DND-41 (cell line): ENCODE results near the gene NTM.
A peak's percentile ranks its signal among the peaks of the same experiment; 100 is the strongest.

Source experiments
- ATAC-seq: fragments of 200-7000 bp; cut with Tn5 transposase; 3 replicates; pipeline ENCODE4 v1.9.1; 2021; ENCODE audit warnings: low read depth; ENCODE audit not compliant: insufficient read depth
- DNase-seq: peaks from one replicate; pipeline ENCODE4 v3.0.0-alpha.2; 2020
- H2AFZ ChIP-seq: 2 replicates; pipeline ENCODE4 v1.6.0; 2012; ENCODE audit warnings: low read depth, low read length
- H3K27ac ChIP-seq: 2 replicates; pipeline ENCODE4 v1.5.1; 2012; ENCODE audit warnings: low read length, inconsistent platforms
- H3K27me3 ChIP-seq: fragments of 200-600 bp; sonication (generic); 2 replicates; pipeline ENCODE4 v1.6.0; 2012; ENCODE audit warnings: low read length, mild to moderate bottlenecking, inconsistent platforms; ENCODE audit not compliant: insufficient read depth, poor library complexity
- H3K36me3 ChIP-seq: 2 replicates; pipeline ENCODE4 v1.5.1; 2012; ENCODE audit warnings: low read length, inconsistent platforms; ENCODE audit not compliant: insufficient read depth
- H3K4me1 ChIP-seq: 2 replicates; pipeline ENCODE4 v1.5.1; 2012; ENCODE audit warnings: mild to moderate bottlenecking, low read length; ENCODE audit not compliant: insufficient read depth
- H3K4me2 ChIP-seq: 2 replicates; pipeline ENCODE4 v1.6.0; 2012; ENCODE audit warnings: mild to moderate bottlenecking, moderate library complexity, low read length, inconsistent platforms; ENCODE audit not compliant: insufficient read depth
- H3K4me3 ChIP-seq, 2 experiments: fragments of 200-600 bp in 1 of 2; shearing (Covaris generic) in 1 of 2; 2 replicates each; pipeline ENCODE4 v1.5.1; 2012 to 2016; ENCODE audit warnings: inconsistent platforms in 2 of 2, low read length in 2 of 2, mild to moderate bottlenecking in 2 of 2, low read depth in 1 of 2, moderate library complexity in 1 of 2
- H3K79me2 ChIP-seq: 2 replicates; pipeline ENCODE4 v1.6.0; 2012; ENCODE audit warnings: low read length, inconsistent platforms; ENCODE audit not compliant: insufficient read depth
- H3K9ac ChIP-seq: 2 replicates; pipeline ENCODE4 v1.6.0; 2012; ENCODE audit warnings: low read depth, mild to moderate bottlenecking, inconsistent platforms, low read length, moderate library complexity
- H3K9me3 ChIP-seq: 2 replicates; pipeline ENCODE4 v1.5.1; 2012; ENCODE audit warnings: low read length, moderate library complexity, mild to moderate bottlenecking, inconsistent platforms; ENCODE audit not compliant: insufficient read depth, severe bottlenecking
- H4K20me1 ChIP-seq: 2 replicates; pipeline ENCODE4 v1.6.0; 2012; ENCODE audit warnings: low read length; ENCODE audit not compliant: insufficient read depth
- CTCF ChIP-seq: IDR thresholded peaks from 2 replicates; pipeline ENCODE4 v1.5.1; 2012; ENCODE audit warnings: borderline replicate concordance, low read length, moderate library complexity, mild to moderate bottlenecking; ENCODE audit not compliant: poor library complexity, severe bottlenecking; ENCODE audit errors: extremely low read depth
- EZH2 ChIP-seq: IDR thresholded peaks from 3 replicates; pipeline ENCODE4 v1.6.1; 2012; ENCODE audit warnings: borderline replicate concordance, low read depth, mild to moderate bottlenecking, moderate library complexity, low read length, inconsistent platforms; ENCODE audit not compliant: severe bottlenecking

Gene NTM

GRCh38 chr11:131694526-131695424 is 324.4 kb downstream of the NTM start:
- ATAC-seq: peak; percentile 86
- Histone ChIP-seq H3K79me2 (no peaks in the 10 kb centered on the region), H3K4me3 (no peak overlapping the region), H2AFZ (no peak overlapping the region), H3K27me3 (no peaks in the 10 kb centered on the region), H3K4me1 (no peaks in the 10 kb centered on the region), H3K9me3 (no peaks in the 10 kb centered on the region), H3K36me3 (no peaks in the 10 kb centered on the region), H3K4me2 (no peak overlapping the region), H4K20me1 (no peaks in the 10 kb centered on the region), H3K27ac (no peak overlapping the region), H3K9ac (no peak overlapping the region)
- TF ChIP-seq CTCF: peak; percentile 71
- TF ChIP-seq EZH2: no peak
- DNase-seq: peak; percentile 61

GRCh38 chr11:131695889-131696429 is 325.5 kb downstream of the NTM start:
- Histone ChIP-seq H3K4me2 (no peak overlapping the region), H3K27ac (no peak overlapping the region), H3K4me1 (no peaks in the 10 kb centered on the region), H3K9ac (no peak overlapping the region), H2AFZ (no peak overlapping the region), H3K27me3 (no peaks in the 10 kb centered on the region), H3K4me3 (no peak overlapping the region), H3K9me3 (no peaks in the 10 kb centered on the region), H3K79me2 (no peaks in the 10 kb centered on the region), H3K36me3 (no peaks in the 10 kb centered on the region), H4K20me1 (no peaks in the 10 kb centered on the region)
- no peak for TF ChIP-seq EZH2
- no peak for TF ChIP-seq CTCF
- DNase-seq (no peak), ATAC-seq (no peak)

- no peak for DNase-seq
- Histone ChIP-seq H3K4me3 (no peak overlapping the region), H3K9me3 (no peaks in the 10 kb centered on the region), H3K9ac (no peak overlapping the region), H4K20me1 (no peaks in the 10 kb centered on the region), H2AFZ (no peak overlapping the region), H3K27ac (no peak overlapping the region), H3K4me2 (no peak overlapping the region), H3K36me3 (no peaks in the 10 kb centered on the region), H3K4me1 (no peaks in the 10 kb centered on the region), H3K27me3 (no peaks in the 10 kb centered on the region), H3K79me2 (no peaks in the 10 kb centered on the region)
- ATAC-seq: no peak
- TF ChIP-seq EZH2: no peak
- no peak for TF ChIP-seq CTCF
Observed at GRCh38 chr11:131696690-131697089, 326.3 kb downstream of the NTM start.
